HG03103 (cell line): ENCODE results near the gene CTBP1.
"Not testable (repeated sequence)": the region's sequence is repeated elsewhere in the genome, so short reads cannot be mapped to it uniquely, and the experiment has no call there.

ENCODE experiments used
- ATAC-seq: cut with Tn5 transposase; IDR thresholded peaks from one replicate; pipeline ENCODE4 v1.9.1; 2021; ENCODE audit warnings: low read depth; ENCODE audit not compliant: unreplicated experiment

CTBP1 gene

GRCh38 chr4:1248245-1249147 is at the start of gene CTBP1:
Gene CTBP1 (minus strand): TSS chr4:1249130. CDS start chr4:1241331, 7,799 bp downstream.
- peak; percentile 28 for ATAC-seq

GRCh38 chr4:1298461-1298860 is 49.5 kb upstream of the CTBP1 start:
- ATAC-seq: no peak

GRCh38 chr4:1297456-1298325 is 48.8 kb upstream of the CTBP1 start:
- no peak for ATAC-seq

- no peak for ATAC-seq
Measured at GRCh38 chr4:1297023-1297395, 48.1 kb upstream of the CTBP1 start.

- no peak for ATAC-seq
Measured at GRCh38 chr4:1296324-1297022, 47.5 kb upstream of the CTBP1 start.

- ATAC-seq: no peak
Measured at GRCh38 chr4:1295405-1296055, 46.6 kb upstream of the CTBP1 start.

- ATAC-seq: no peak
Measured at GRCh38 chr4:1294891-1295290, 46.0 kb upstream of the CTBP1 start.

- ATAC-seq: no peak
Measured at GRCh38 chr4:1294424-1294823, 45.5 kb upstream of the CTBP1 start.

- ATAC-seq: no peak
Measured at GRCh38 chr4:1293991-1294390, 45.1 kb upstream of the CTBP1 start.

GRCh38 chr4:1293531-1293941 is 44.6 kb upstream of the CTBP1 start:
- no peak for ATAC-seq

- ATAC-seq: not testable (repeated sequence)
Measured at GRCh38 chr4:1292703-1293011, 43.7 kb upstream of the CTBP1 start.

- no peak for ATAC-seq
Measured at GRCh38 chr4:1291996-1292702, 43.2 kb upstream of the CTBP1 start.

GRCh38 chr4:1291091-1291490 is 42.2 kb upstream of the CTBP1 start:
- ATAC-seq: no peak

GRCh38 chr4:1290165-1290977 is 41.4 kb upstream of the CTBP1 start:
- no peak for ATAC-seq

GRCh38 chr4:1289207-1290164 is 40.6 kb upstream of the CTBP1 start, which contains the start of gene MAEA:
Gene MAEA (plus strand): TSS chr4:1289891. CDS start chr4:1289914, 23 bp downstream.
- peak; percentile 93 for ATAC-seq

- ATAC-seq: no peak
Measured at GRCh38 chr4:1288786-1289185, 39.9 kb upstream of the CTBP1 start.

- ATAC-seq: no peak
Measured at GRCh38 chr4:1285790-1286553, 37.0 kb upstream of the CTBP1 start.
